ENCODE results near the gene PLCXD1.

The PLCXD1 gene

GRCh38 chrX:331151-331824, 50.1 kb downstream of the PLCXD1 start:
- Mint-ChIP-seq H3K4me1 (ENCODE audit: low read depth) (no peaks in the 10 kb centered on the region), H3K36me3 (ENCODE audit: low read depth) (peaks cover 2% of the 10 kb centered on the region), H3K4me3 (no peak overlapping the region), H3K27ac (no peak overlapping the region), H3K27me3 (no peaks in the 10 kb centered on the region), H3K9me3 (no peaks in the 10 kb centered on the region)

DNA sequence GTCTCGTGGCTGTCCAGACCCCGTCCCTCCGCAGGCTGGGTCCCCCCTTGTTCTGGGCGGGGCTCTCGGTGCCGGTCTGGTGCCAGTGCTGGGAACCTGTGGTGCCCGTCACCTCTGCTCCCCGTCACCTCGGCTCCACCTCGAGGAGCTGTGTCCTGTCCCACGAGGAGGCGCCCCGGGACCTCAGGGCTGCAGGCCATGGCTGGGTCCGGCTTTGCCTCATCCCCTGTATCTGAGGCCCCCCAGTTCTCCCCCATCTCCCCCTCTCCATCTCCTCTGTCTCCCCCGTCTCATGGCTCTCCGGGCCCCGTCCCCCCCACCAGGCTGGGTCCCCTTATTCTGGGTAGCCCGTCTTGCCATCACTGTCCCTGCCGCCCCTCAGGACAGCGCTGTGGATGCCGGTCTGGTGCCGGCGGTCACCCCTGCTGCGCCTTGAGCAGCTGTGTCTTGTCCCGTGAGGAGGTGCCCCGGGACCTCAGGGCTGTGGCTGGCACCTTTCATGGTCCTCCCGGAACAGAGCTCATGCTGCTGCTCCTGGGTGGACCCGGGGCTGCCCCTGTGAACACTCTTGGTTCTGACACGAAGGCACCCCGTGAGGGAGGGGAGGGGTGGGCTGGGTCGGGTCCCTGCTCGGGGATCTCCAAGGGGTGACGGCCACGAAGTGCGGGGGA, 50.8 kb downstream of the PLCXD1 start:
- no peaks in the 10 kb centered on the region for H3K9me3 Mint-ChIP-seq
- no peak overlapping the region for H3K4me3 Mint-ChIP-seq

GRCh38 chrX:332496-332860, 51.3 kb downstream of the PLCXD1 start:
- H3K9me3 Mint-ChIP-seq, result no peaks in the 10 kb centered on the region
- no peak overlapping the region for H3K27ac Mint-ChIP-seq
- no peak overlapping the region for H3K4me3 Mint-ChIP-seq
- H3K27me3 Mint-ChIP-seq, result no peaks in the 10 kb centered on the region
- H3K36me3 Mint-ChIP-seq (ENCODE audit: low read depth), result peaks cover 11% of the 10 kb centered on the region
- H3K4me1 Mint-ChIP-seq (ENCODE audit: low read depth), result no peaks in the 10 kb centered on the region

More for the DNA sequence above, 50.8 kb downstream of the PLCXD1 start:
- no peaks in the 10 kb centered on the region for H3K4me1 Mint-ChIP-seq (ENCODE audit: low read depth)
- no peak overlapping the region for H3K27ac Mint-ChIP-seq
- H3K36me3 Mint-ChIP-seq (ENCODE audit: low read depth), result peaks cover 7% of the 10 kb centered on the region
- no peaks in the 10 kb centered on the region for H3K27me3 Mint-ChIP-seq

DNA sequence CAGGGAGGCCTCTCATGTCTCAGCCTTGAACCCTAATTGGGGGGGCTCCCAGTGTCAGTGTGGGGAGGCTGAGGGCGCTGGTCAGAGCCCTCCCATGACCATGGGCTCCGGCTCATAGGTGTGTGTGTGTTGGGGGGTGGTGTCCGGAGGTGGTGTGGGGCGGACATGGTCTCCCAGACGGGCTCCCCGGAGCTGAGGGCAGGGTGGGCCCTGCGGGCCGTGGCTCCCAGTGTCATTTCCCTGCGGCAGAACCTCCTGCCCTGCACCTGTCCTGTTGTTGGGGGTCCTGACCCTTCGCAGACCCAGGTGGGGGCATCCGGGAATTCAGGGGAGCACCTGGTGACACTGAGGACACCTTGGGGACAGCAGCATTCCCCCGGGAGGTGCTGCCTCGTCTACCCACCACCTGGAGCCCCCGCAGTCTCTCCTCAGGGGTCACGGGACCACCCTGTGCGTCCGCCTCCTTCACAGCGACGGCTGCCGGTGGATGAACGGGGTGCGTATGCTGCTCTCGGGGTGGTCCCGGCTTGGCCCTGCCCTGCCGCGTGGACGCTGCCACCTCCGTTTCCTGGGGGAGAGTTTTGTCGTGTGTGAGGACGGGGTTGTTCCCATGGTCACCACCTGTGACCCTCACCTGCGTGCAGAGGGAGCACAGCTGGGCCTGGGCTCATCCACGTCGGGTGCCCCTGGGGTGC, 51.9 kb downstream of the PLCXD1 start:
- H3K36me3 Mint-ChIP-seq (ENCODE audit: low read depth), result peaks cover 15% of the 10 kb centered on the region
- no peaks in the 10 kb centered on the region for H3K27me3 Mint-ChIP-seq
- H3K4me3 Mint-ChIP-seq, result no peak overlapping the region
- no peaks in the 10 kb centered on the region for H3K9me3 Mint-ChIP-seq
- no peaks in the 10 kb centered on the region for H3K4me1 Mint-ChIP-seq (ENCODE audit: low read depth)
- H3K27ac Mint-ChIP-seq, result no peak overlapping the region

DNA sequence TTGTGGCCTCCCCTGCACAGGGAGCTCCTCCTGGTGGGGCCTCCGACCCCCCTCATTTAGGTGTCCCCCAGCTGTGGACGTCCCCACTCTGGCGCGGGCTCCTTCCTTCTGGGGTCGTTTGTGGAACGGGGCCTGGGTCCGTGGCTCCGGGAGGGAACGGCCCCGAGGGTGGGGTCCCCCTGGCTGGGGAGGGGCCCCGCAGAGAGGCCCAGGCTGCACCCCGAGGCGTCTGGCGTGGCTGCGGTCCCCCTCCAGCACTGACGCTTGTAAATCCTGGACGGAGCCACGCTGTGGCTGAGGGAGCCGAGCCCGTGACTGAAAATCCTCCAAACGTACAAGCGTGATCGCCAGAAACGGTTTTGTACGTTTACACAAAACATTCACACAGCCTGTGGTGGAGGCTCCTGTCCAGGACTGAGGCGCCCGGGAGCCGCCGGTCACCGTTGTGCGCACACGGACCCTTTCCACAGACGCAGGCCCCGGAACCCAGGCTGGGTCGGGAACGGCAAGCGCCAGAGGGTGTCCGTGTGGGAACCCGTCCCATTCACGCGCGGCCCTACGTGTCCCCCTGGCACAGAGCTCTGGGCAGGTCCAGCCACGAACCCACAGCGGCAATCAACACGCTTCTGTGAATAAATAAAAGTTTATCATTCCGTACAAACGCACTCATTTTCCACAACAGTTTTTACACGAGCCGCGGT, 52.6 kb downstream of the PLCXD1 start:
- no peaks in the 10 kb centered on the region for H3K4me1 Mint-ChIP-seq (ENCODE audit: low read depth)
- H3K4me3 Mint-ChIP-seq, result no peak overlapping the region
- no peaks in the 10 kb centered on the region for H3K27me3 Mint-ChIP-seq
- H3K27ac Mint-ChIP-seq, result no peak overlapping the region
- H3K36me3 Mint-ChIP-seq (ENCODE audit: low read depth), result peaks cover 16% of the 10 kb centered on the region
- H3K9me3 Mint-ChIP-seq, result no peaks in the 10 kb centered on the region

GRCh38 chrX:334331-334891, 53.2 kb downstream of the PLCXD1 start:
- H3K9me3 Mint-ChIP-seq, result no peaks in the 10 kb centered on the region
- H3K27ac Mint-ChIP-seq, result no peak overlapping the region
- no peaks in the 10 kb centered on the region for H3K27me3 Mint-ChIP-seq
- no peak overlapping the region for H3K4me3 Mint-ChIP-seq
- H3K4me1 Mint-ChIP-seq (ENCODE audit: low read depth), result no peaks in the 10 kb centered on the region
- peaks cover 16% of the 10 kb centered on the region for H3K36me3 Mint-ChIP-seq (ENCODE audit: low read depth)

- Mint-ChIP-seq H3K4me3 (no peak overlapping the region), H3K27ac (no peak overlapping the region)
These were observed 54.0 kb downstream of the PLCXD1 start for GRCh38 chrX:334971-335757.

DNA sequence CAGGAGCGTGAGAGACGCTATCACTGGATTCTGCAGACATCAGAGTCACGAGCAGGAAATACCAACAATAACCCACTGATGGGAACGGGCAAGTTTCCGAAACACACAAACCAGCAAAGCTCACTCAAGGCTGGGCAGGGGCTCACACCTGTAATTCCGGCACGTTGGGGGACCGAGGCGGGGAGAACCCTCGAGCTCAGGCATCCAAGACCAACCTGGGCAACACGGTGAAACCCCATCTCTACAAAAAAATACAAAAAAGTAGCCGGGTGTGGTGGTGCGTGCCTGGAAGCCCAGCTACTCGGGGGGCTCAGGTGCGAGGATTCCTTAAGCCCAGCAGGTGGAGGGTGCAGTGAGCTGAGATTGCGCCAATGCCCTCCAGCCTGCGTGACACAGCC, 54.6 kb downstream of the PLCXD1 start:
- Mint-ChIP-seq H3K27me3 (no peaks in the 10 kb centered on the region), H3K4me1 (ENCODE audit: low read depth) (no peaks in the 10 kb centered on the region), H3K4me3 (no peak overlapping the region), H3K9me3 (no peaks in the 10 kb centered on the region), H3K36me3 (ENCODE audit: low read depth) (peaks cover 16% of the 10 kb centered on the region), H3K27ac (no peak overlapping the region)

More at GRCh38 chrX:334971-335757, 54.0 kb downstream of the PLCXD1 start:
- H3K36me3 Mint-ChIP-seq (ENCODE audit: low read depth), result peaks cover 16% of the 10 kb centered on the region
- H3K27me3 Mint-ChIP-seq, result no peaks in the 10 kb centered on the region
- H3K9me3 Mint-ChIP-seq, result no peaks in the 10 kb centered on the region
- no peaks in the 10 kb centered on the region for H3K4me1 Mint-ChIP-seq (ENCODE audit: low read depth)

- no peaks in the 10 kb centered on the region for H3K27me3 Mint-ChIP-seq
- peaks cover 16% of the 10 kb centered on the region for H3K36me3 Mint-ChIP-seq (ENCODE audit: low read depth)
- no peaks in the 10 kb centered on the region for H3K4me1 Mint-ChIP-seq (ENCODE audit: low read depth)
- no peak overlapping the region for H3K27ac Mint-ChIP-seq
- no peak overlapping the region for H3K4me3 Mint-ChIP-seq
- H3K9me3 Mint-ChIP-seq, result no peaks in the 10 kb centered on the region
These were observed 55.0 kb downstream of the PLCXD1 start for GRCh38 chrX:336227-336626.

DNA sequence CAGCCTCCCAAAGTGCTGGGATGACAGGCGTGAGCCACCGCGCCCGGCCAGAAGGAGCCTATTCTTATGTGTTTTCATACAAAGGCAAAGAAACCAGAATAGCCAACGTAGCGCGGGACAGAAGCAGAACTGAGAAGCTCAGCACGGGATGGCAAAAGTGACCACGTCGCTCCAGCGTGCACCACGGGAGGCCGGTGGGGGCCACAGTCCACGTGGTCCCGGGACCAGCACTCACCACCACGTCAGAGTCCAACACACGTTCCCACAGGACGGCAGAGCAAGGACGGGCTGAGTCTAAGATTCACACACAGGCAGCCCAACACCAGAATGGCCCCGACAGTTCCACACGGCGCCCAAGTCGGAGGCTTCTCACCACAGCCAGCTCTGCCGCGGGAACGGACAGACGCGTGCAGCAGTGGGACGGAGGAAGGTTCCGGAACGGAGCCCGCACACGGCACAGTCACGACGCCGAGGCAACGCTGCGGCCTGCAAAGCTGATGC, 56.2 kb downstream of the PLCXD1 start:
- Mint-ChIP-seq H3K4me3 (no peak overlapping the region), H3K9me3 (no peaks in the 10 kb centered on the region), H3K4me1 (ENCODE audit: low read depth) (no peaks in the 10 kb centered on the region), H3K27me3 (no peaks in the 10 kb centered on the region), H3K36me3 (ENCODE audit: low read depth) (peaks cover 24% of the 10 kb centered on the region), H3K27ac (no peak overlapping the region)

DNA sequence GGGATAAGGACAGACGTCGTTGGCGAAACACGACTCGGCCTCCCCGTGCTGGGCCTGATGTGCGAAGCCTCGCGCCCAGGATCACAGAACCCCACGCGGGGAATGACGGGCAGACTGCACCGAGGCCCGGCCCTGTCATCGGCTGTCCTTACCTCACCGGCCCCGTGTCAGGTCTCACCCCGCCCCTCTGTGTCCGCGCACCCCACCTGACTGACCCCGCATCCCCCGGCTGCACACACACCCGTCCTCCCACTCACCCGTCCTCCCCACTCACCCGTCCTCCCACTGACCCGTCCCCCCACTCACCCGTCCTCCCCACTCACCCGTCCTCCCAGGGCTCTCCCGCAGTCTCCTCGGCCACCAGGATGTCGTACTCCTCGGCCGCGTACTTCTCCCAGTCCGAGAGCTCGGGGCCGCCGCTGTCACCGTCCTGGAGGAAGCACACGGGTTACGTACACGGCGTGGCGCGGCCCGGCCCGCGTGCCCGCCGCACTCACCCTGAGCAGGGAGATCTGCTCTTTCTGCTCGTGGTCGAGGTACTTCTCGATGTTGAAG, 57.2 kb downstream of the PLCXD1 start:
- H3K27ac Mint-ChIP-seq, result no peak overlapping the region
- no peaks in the 10 kb centered on the region for H3K27me3 Mint-ChIP-seq
- no peaks in the 10 kb centered on the region for H3K9me3 Mint-ChIP-seq
- no peaks in the 10 kb centered on the region for H3K4me1 Mint-ChIP-seq (ENCODE audit: low read depth)
- H3K36me3 Mint-ChIP-seq (ENCODE audit: low read depth), result peaks cover 24% of the 10 kb centered on the region
- H3K4me3 Mint-ChIP-seq, result no peak overlapping the region

DNA sequence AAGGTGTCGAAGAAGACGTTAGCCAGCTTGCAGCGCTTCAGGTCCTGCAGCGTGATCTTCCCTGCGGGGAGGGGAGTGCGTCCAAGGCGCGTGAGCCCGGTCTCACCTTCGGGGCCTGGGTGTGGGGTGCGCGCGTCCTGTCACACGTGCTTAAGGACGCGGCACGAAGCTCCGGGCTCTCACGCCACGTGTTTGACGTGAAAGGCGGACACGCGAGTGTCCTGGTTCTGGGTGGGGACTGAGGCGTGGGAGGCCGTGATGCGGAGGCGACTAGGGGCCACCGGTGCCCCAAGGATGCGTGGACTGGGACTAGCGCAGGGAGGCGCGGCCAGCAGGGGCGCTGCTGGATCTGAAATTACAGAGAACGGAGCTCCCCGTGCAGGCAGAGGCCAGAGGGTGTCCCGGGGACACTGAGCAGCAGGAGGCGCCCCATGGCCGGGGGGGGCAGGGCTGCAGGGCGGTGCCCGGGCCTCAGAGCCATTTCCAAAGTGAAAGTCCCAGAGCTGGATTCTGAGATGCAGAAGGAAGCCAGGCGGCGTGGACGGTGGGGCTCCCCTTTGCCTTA, 57.7 kb downstream of the PLCXD1 start:
- H3K4me3 Mint-ChIP-seq, result no peak overlapping the region
- H3K36me3 Mint-ChIP-seq (ENCODE audit: low read depth), result peaks cover 24% of the 10 kb centered on the region
- no peaks in the 10 kb centered on the region for H3K27me3 Mint-ChIP-seq
- no peak overlapping the region for H3K27ac Mint-ChIP-seq
- H3K4me1 Mint-ChIP-seq (ENCODE audit: low read depth), result no peaks in the 10 kb centered on the region
- H3K9me3 Mint-ChIP-seq, result no peaks in the 10 kb centered on the region

- Mint-ChIP-seq H3K36me3 (ENCODE audit: low read depth) (peaks cover 24% of the 10 kb centered on the region), H3K9me3 (no peaks in the 10 kb centered on the region), H3K4me3 (no peak overlapping the region), H3K27me3 (no peaks in the 10 kb centered on the region), H3K4me1 (ENCODE audit: low read depth) (no peaks in the 10 kb centered on the region), H3K27ac (no peak overlapping the region)
These were observed 58.9 kb downstream of the PLCXD1 start for GRCh38 chrX:340121-340520.
